Chondrocyte (in vitro differentiated cells): ENCODE results near the gene PPFIBP2. TPM values are rescaled to one million over a fixed set of nuclear protein-coding genes. Genes with fewer than 3 reads are reported as not detected.

Experiments used
- DNase-seq: peaks from one replicate; pipeline ENCODE4 v3.0.0; 2021; ENCODE audit warnings: mixed read lengths, low spot score
- H3K27ac Mint-ChIP-seq: one replicate; pipeline ENCODE4 v1.8.0; 2021; ENCODE audit warnings: mild to moderate bottlenecking, moderate library complexity, mixed read lengths; ENCODE audit not compliant: unreplicated experiment
- H3K27me3 Mint-ChIP-seq: 2 replicates; pipeline ENCODE4 v1.8.0; 2021; ENCODE audit warnings: low read depth, mixed read lengths
- H3K36me3 Mint-ChIP-seq: 2 replicates; pipeline ENCODE4 v1.8.0; 2021; ENCODE audit warnings: low read depth, mixed read lengths
- H3K4me1 Mint-ChIP-seq: 2 replicates; pipeline ENCODE4 v1.8.0; 2021; ENCODE audit warnings: low read depth, mild to moderate bottlenecking, mixed read lengths
- H3K4me3 Mint-ChIP-seq: one replicate; pipeline ENCODE4 v1.8.0; 2021; ENCODE audit warnings: mild to moderate bottlenecking, moderate library complexity, mixed read lengths; ENCODE audit not compliant: unreplicated experiment
- H3K9me3 Mint-ChIP-seq: 2 replicates; pipeline ENCODE4 v1.8.0; 2021; ENCODE audit warnings: low read depth, mixed read lengths
- total RNA-seq: library from RNA; stranded (reverse); gene quantifications from 3 replicates; pipeline ENCODE4 v1.2.1, GENCODE V29; 2021
- TF ChIP-seq, protein P1 (sequence below): fragments of 200-600 bp; sonication (generic); IDR thresholded peaks from 2 replicates; pipeline ENCODE4 v1.5.0; 2021; ENCODE audit warnings: antibody characterized with exemption, mild to moderate bottlenecking, moderate library complexity

Gene PPFIBP2
- total RNA-seq, 1 donor from 2014 or later: 90.8 TPM

DNA sequence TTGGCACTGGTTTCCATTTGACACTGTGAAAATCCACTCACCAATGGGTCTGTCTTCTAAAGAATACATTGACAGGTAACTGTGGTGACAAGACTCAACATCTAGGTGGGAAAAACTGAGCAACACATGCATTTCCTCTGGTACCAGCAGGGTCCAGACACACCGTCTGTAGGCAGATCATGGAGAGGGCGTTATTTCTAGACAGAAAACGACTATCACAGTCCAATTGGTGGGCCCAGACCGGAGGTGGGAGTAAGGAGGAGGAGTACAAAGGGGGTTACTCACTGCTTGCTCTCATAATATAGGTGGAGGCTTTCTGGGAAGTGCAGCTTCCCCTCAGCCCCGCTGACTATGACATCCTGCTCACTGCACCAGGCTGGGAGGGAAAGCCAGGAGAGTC is 182.6 kb downstream of the PPFIBP2 start:
- Mint-ChIP-seq H3K4me3 (no peak overlapping the region), H3K27me3 (no peaks in the 10 kb centered on the region), H3K36me3 (peaks cover 3% of the 10 kb centered on the region), H3K27ac (no peak overlapping the region), H3K4me1 (peaks cover 10% of the 10 kb centered on the region), H3K9me3 (no peaks in the 10 kb centered on the region)
- TF ChIP-seq, protein P1, sequence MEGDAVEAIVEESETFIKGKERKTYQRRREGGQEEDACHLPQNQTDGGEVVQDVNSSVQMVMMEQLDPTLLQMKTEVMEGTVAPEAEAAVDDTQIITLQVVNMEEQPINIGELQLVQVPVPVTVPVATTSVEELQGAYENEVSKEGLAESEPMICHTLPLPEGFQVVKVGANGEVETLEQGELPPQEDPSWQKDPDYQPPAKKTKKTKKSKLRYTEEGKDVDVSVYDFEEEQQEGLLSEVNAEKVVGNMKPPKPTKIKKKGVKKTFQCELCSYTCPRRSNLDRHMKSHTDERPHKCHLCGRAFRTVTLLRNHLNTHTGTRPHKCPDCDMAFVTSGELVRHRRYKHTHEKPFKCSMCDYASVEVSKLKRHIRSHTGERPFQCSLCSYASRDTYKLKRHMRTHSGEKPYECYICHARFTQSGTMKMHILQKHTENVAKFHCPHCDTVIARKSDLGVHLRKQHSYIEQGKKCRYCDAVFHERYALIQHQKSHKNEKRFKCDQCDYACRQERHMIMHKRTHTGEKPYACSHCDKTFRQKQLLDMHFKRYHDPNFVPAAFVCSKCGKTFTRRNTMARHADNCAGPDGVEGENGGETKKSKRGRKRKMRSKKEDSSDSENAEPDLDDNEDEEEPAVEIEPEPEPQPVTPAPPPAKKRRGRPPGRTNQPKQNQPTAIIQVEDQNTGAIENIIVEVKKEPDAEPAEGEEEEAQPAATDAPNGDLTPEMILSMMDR: no peak
- no peak for DNase-seq

Other genes starting within 250 kb of the PPFIBP2 start
- 11.1 to 69.3 TPM (median 12.3 TPM) in 3 replicates for gene OLFML1, start 28.5 kb upstream of the PPFIBP2 start, total RNA-seq
- gene CYB5R2, start 159.5 kb downstream of the PPFIBP2 start, total RNA-seq: 7.0 to 12.7 TPM (median 12.6 TPM) in 3 replicates
- 0.67 to 1.2 TPM (median 0.92 TPM) in 3 replicates for gene OVCH2, start 192.5 kb downstream of the PPFIBP2 start, total RNA-seq